Measurements from ENCODE around the gene C15orf39. TPM values are rescaled to one million over a fixed set of nuclear protein-coding genes. Genes with fewer than 3 reads are reported as not detected.

Gene C15orf39
- total RNA-seq, 3 donors from 2014 or later (not counting 1 experiment from before 2014, with no cell fraction given) = 63.5 to 89.2 (median 70.1) TPM

DNA sequence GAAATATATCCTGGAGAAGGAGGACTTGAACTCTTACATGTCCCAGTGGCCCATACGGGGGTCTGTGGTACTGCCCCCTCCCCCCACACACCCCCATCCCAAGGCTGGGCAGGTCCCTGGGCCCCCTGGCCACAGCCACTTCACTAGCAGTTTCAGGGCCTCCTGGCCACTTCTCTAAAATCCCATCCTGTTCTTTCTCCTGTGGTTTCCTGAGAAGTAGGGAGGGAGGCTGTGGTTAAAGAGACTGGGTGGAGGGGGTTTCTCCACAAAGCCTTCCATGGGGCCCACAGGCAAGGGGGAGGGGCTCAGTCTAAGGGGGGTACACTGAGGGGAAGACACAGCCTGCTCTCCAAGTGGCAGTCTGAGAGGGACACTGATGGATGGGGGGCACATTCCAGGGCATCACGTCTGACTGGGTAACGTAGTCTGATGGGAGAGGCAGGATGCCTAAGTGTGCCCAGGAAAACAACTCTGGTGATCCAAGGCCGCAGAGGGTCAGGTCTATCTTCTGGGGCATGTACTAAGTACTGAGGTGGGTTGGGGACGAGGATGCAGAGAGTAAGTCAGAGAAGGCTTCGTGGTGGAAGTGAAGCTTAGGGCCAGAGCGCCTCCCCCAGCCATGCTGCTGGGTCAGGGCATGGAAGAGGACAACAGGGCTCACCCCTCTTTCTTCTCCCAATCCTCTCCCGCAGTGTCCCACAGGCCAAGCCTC lies 48.0 kb upstream of the C15orf39 start:
- peaks cover 38% of the 10 kb centered on the region for H3K4me1 ChIP-seq (ENCODE audit: control insufficient read depth, insufficient read depth, low read length)
- WGBS (ENCODE audit: insufficient coverage) = 50% methylated on average over 8 of the region's 8 CpGs
- DNase-seq = no peak

GRCh38 chr15:75154461-75155062 lies 47.1 kb upstream of the C15orf39 start:
- Mint-ChIP-seq H3K27me3 (ENCODE audit: low read depth in 2 of 2) (no peaks in the 10 kb centered on the region), H3K9me3 (no peaks in the 10 kb centered on the region), H3K27ac (peak overlapping the region in 1 of 2 donors; percentile 76), H3K4me3 (no peak overlapping the region), H3K36me3 (no peaks in the 10 kb centered on the region), H3K4me1 (peaks cover 22 to 43% of the 10 kb centered on the region in 2 donors)
- TF ChIP-seq CTCF (IDR thresholded peaks at IDR 0.05) = no peak
- 64% methylated on average over 7 of the region's 7 CpGs for WGBS (ENCODE audit: insufficient coverage)
- no peaks in the 10 kb centered on the region for H3K9me3 ChIP-seq (ENCODE audit: control insufficient read depth, insufficient read depth, low read length)
- ATAC-seq = no peak
- no peaks in the 10 kb centered on the region for H3K36me3 ChIP-seq (ENCODE audit: control insufficient read depth, insufficient read depth, low read length)
- H3K27me3 ChIP-seq (ENCODE audit: control insufficient read depth, insufficient read depth, low read length) = no peaks in the 10 kb centered on the region
- no peak for DNase-seq
- H3K27ac ChIP-seq (ENCODE audit: low read length) = no peak overlapping the region
- H3K4me3 ChIP-seq (ENCODE audit: low read length) = no peak overlapping the region
- H3K4me1 ChIP-seq (ENCODE audit: control insufficient read depth, insufficient read depth, low read length) = peaks cover 38% of the 10 kb centered on the region
- intact Hi-C loops (cut with micrococcal nuclease) = no loop called here

More for the DNA sequence above, 48.0 kb upstream of the C15orf39 start:
- intact Hi-C loops (cut with micrococcal nuclease) = no loop called here
- Mint-ChIP-seq H3K4me1 (peaks cover 23 to 43% of the 10 kb centered on the region in 2 donors), H3K27me3 (ENCODE audit: low read depth in 2 of 2) (no peaks in the 10 kb centered on the region), H3K9me3 (no peaks in the 10 kb centered on the region), H3K27ac (peak overlapping the region in 1 of 2 donors; percentile 76), H3K36me3 (no peaks in the 10 kb centered on the region), H3K4me3 (no peak overlapping the region)
- Histone ChIP-seq H3K36me3 (ENCODE audit: control insufficient read depth, insufficient read depth, low read length) (no peaks in the 10 kb centered on the region), H3K9me3 (ENCODE audit: control insufficient read depth, insufficient read depth, low read length) (no peaks in the 10 kb centered on the region), H3K27me3 (ENCODE audit: control insufficient read depth, insufficient read depth, low read length) (no peaks in the 10 kb centered on the region), H3K27ac (ENCODE audit: low read length) (no peak overlapping the region), H3K4me3 (ENCODE audit: low read length) (no peak overlapping the region)
- TF ChIP-seq CTCF (IDR thresholded peaks at IDR 0.05) = no peak
- peak in 1 of 3 donors; percentile 55 for ATAC-seq

- WGBS (ENCODE audit: insufficient coverage) = 88% methylated on average over 11 of the region's 12 CpGs
- DNase-seq (no peak), ATAC-seq (no peak)
- no peaks in the 10 kb centered on the region for H3K9me3 Mint-ChIP-seq
- no peak overlapping the region for H3K27ac Mint-ChIP-seq
- H3K4me3 Mint-ChIP-seq = no peak overlapping the region
- no peaks in the 10 kb centered on the region for H3K27me3 Mint-ChIP-seq (ENCODE audit: low read depth in 2 of 2)
- TF ChIP-seq CTCF (IDR thresholded peaks at IDR 0.05) = no peak
- H3K4me3 ChIP-seq (ENCODE audit: low read length) = no peak overlapping the region
- H3K36me3 Mint-ChIP-seq = no peaks in the 10 kb centered on the region
- peaks cover 6 to 26% of the 10 kb centered on the region in 2 donors for H3K4me1 Mint-ChIP-seq
- H3K4me1 ChIP-seq (ENCODE audit: control insufficient read depth, insufficient read depth, low read length) = peaks cover 35% of the 10 kb centered on the region
- no peaks in the 10 kb centered on the region for H3K36me3 ChIP-seq (ENCODE audit: control insufficient read depth, insufficient read depth, low read length)
- H3K9me3 ChIP-seq (ENCODE audit: control insufficient read depth, insufficient read depth, low read length) = no peaks in the 10 kb centered on the region
- H3K27me3 ChIP-seq (ENCODE audit: control insufficient read depth, insufficient read depth, low read length) = no peaks in the 10 kb centered on the region
- intact Hi-C loops (cut with micrococcal nuclease) = no loop called here
- H3K27ac ChIP-seq (ENCODE audit: low read length) = no peak overlapping the region
These were observed 45.1 kb upstream of the C15orf39 start for GRCh38 chr15:75156326-75157215.
